LHCN-M2 (cell line): Measurements from ENCODE around the gene CCDC60. TPM values are rescaled to one million over a fixed set of nuclear protein-coding genes. Genes with fewer than 3 reads are reported as not detected.
"Not testable (repeated sequence)": the region's sequence is repeated elsewhere in the genome, so short reads cannot be mapped to it uniquely, and the experiment has no call there.

Source experiments
- DNase-seq: peaks from one replicate; pipeline ENCODE4 v3.0.0-alpha.2; 2012; ENCODE audit warnings: low read depth
- total RNA-seq: library from RNA; depleted of rRNA; stranded (reverse); fragments of >200 nt; gene quantifications from 2 replicates; pipeline ENCODE4 v1.2.3, GENCODE V29; 2014

CCDC60 gene
- total RNA-seq, 1 experiment from 2014 or later = not detected

DNA sequence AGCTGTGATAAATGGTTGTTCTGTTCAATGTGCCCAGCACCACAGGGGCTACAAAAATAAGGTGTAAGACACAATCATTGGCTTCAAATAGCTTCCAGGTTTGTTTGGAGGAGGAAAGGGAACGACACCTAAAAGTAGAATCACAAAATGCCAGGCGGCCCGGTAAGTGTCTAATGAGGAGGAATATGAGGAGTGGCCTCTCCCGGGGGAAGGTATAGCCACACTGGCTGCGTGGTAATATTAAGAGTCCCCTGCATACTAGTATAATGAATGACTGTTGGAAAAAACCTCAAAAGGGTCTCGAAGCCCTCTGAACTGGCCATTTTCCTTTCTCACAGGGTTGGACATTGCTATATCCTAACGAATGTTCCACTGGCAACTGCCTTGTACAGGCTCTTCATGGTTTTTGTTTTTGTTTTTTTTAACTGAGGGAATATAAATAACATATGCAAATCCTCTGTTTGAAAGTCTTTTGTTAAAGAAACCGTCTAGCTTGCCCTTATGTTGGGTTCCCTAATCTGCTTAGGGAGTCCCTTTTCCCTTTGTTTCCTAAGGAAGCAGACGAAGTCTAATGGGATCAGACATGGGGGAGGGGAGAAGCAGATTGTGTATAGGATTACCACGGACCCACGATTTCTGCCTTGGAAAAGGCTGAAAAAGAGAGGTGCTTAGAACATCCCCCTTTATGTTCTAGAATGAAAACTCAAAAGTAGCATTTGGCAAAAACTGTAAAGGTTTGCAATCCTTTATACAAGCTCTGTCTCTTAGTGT is 4.2 kb downstream of the CCDC60 start:
- no peak for DNase-seq

DNA sequence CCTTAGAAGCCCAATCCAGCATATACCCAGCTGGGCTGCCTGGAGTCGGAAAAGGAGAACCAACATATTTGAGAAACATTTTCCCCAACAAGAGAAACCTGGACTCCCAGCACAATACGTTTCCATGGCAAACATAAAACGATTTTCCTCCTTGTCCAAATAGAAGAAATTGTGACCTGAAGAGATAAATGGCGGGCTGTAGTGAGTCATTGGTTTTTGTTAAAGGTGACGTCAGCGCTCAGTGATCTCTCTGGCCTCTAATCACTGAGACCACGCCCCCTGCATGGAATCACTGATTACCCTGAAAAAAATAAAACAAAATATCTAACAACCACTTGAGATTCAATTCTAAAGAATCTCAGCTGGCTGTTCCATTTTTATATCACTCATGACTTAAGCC is 6.0 kb downstream of the CCDC60 start:
- DNase-seq = no peak

DNA sequence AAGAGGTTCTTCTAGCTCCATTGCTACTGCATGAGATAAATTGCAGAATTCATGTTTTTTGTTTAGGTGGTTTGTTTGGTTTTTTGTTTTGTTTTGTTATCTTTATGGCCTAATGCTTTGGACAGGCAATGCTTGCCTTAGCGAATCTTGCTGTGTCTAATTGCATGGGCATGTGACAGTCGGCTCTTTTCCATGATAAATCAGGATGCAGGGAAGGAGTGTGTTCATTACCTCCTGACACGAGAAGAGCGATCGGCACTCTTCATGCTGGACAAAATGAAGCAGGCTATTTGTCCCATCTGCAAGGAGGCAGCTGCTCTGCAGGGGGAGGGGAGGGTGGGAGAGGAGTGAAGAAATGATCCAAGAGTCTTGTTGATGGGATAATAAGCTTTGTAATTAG is 6.5 kb downstream of the CCDC60 start:
- DNase-seq = no peak

DNA sequence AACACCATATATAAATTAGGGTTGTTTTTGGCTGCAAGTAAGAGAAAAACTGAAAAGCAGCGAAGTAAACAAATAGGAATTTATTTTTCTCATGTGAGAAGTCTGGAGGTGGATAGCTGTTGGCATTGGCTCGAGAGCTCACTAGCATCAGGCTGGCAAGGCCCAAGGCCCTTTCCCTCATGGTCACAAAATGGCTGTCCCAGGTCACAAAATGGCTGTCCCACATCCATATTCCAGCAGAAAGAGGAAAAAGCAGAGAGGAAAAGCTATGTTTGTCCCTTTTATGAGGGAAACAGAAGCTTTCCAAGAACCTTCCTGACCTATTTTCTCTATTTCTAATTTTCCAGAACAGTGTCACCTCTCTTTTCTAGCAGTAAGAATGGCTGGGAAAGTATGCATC is 7.5 kb downstream of the CCDC60 start:
- DNase-seq = no peak

DNA sequence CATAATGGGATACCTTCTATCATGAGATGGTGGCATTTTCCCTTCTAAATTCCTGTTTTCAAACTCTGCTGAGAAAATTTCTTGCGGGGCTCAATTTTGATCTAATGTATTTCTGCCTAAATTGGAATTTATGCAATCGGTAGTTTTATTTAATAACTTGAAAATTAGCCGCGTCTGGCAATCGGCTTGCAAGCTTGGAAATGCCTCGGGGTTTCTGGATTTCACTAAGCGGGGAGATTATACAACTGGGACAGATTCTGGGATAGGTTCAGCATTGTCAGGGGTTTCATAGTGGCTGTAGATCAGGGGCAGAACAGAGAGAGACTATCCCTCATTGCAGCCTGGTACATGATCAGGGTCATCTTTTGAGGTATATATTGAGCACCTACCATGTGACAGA is 8.6 kb downstream of the CCDC60 start:
- no peak for DNase-seq

DNA sequence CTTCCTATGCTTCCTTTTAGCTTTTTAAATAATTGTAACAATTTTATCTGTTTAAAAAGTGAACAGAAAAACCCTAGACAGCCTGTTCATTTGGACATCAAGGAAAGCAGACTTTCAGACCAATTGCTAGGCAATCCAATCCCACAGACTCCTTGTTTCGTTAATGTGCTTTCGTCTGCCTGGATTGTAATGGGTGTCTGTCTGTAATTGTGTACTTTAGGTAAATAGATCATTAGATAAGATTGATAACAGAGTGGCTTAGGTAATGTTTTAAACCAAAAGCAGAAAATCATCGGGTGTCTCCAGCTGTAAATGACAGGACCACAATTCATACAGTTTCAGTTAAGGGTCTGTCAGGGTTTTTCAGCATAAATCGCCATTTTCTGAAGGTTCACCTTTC is 19.6 kb downstream of the CCDC60 start:
- DNase-seq = no peak

DNA sequence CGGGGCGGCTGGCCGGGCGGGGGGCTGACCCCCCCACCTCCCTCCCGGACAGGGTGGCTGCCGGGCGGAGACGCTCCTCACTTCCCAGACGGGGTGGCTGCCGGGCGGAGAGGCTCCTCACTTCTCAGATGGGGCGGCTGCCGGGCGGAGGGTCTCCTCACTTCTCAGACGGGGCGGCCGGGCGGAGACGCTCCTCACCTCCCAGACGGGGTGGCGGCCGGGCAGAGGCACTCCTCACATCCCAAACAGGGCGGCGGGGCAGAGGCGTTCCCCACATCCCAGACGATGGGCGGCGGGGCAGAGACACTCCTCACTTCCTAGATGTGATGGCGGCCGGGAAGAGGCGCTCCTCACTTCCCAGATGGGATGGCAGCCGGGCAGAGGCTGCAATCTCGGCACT is 25.8 kb downstream of the CCDC60 start:
- DNase-seq = not testable (repeated sequence)

DNA sequence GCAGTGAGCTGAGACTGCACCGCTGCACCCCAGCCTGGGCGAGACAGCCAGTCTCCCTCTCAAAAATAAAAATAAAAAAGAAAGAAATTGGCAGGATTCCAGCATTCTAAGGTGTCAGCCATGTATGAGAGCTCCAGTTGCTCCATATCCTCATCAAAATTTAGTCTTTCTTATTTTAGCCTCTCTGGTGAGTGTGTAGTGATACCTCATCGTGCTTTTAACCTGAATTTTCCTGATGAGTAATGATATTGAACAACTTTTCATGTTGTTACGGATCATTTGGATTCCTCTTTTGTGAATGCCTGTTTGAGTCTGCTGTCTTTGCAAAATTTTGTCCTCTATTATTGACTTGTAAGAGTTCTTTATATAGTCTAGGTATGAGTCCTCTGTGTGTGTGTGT is 28.5 kb downstream of the CCDC60 start:
- DNase-seq = no peak

DNA sequence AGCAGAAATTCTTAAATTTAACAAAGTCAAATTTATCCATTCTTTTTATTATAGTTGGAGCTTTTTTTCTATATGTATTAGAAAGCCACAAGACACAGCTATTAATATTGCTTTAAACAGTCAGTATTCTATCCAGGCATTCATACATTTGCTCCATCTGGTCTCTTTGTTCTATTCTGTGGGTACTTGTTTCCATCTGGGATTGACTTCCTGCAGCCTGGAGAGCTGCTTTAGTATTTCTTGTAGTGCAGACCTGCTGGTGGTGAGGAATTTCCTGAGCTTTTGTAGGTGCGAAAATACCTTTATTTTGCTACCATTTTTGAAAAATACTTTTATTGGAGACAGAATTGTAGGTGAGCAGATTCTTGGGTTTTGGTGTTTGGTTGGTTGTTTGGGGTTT is 29.0 kb downstream of the CCDC60 start:
- no peak for DNase-seq

DNA sequence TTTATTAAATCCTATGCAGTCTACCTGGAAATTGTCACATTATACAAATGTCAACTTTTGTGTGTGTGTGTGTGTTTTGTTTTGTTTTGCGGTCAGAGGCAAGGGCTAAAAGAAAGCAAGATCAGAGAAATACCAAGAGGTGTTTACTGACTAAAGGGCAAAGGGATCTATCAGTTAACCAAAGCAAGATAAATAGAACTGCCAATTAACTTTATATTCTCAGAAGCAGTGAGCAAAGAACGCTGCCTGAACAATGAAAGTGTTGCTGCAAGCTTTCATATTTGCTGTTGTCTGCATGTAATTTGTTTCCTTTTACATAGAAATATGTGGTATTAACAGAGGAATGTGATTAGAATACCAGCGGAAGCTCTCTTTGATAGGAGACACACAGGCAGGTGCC is 30.9 kb downstream of the CCDC60 start:
- no peak for DNase-seq

DNA sequence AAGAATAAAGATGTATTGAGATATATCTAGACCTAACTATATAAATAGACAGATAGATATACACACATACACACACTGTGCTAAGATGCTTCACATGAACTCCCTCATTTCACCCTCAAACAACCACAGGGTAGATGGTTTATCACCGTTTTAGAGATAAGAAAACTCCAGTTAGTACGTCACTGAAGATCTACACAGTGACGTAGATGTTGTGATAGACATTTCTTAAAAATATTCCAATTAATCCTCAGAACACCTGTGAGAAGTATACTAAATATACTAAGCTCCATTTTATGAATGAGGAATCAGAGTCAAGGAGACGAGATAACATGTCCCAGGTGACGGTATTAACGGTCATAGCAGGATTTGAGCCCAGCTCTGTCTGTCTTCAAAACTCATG is 31.5 kb downstream of the CCDC60 start:
- DNase-seq = no peak

DNA sequence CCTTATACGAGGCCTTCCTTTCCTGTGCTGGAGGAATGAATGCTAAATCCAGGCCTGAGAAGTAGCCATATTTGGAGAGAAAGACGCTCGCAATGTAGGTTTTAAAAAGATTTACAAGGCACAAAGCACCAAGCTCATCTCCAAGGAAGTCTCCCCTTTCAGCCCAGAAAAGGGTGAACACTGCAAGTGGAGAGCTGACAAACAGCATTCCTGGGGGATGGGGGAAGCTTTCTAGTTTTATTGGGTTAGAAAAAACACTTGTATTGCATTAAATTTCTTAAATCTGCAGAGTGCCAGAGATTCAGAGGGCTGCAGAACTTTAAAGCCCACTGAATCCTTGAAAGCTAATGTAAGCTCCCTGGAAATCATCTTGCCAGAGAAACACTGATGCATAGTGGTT is 34.6 kb downstream of the CCDC60 start:
- no peak for DNase-seq

DNA sequence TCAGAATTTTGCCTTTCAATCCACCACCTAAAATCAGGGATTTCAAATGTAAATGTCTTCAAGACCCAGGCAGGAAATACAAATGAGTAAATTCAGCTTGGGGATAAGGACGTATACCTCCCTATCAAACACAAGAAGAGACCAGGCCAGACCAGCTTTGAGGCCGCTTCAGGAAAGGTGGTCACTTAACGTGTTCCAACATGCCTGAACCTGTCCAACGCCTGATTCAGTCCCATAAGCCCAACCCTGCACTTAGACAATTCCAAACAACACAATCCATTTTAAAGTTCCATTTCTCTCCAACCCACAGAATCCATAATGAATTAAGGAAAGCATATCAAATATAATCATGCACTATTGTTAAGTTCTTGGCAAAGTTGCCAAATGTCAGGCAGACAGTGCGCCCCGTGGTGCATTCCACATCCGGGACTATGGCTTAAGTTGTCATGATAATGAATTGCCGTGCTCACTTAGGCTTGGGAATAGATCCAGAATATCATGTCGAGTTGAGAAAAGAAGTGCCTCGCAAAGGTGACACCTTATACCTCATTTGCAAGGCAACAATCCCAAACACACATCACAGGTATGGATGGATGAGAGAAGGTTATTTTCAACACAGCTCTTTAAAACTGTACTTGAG is 35.5 kb downstream of the CCDC60 start:
- no peak for DNase-seq

DNA sequence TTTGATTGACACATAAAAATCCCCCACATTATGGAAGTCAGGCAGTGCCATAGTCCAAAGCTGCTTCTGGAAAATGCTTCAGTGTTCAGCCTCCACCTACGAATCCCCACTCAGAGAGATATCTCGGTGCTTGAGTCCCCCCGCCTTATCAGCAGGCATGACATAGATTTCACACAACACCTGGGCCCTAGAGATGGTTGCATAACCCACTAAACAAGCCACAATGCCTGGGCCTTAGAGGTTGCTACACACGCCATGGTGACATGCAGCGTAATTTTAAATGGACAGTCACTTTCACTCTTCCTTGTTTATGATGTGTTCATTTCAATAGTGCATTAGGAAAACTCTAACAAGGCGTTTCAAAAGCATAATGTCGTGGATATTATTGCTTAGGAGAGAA is 38.0 kb downstream of the CCDC60 start:
- DNase-seq = no peak

DNA sequence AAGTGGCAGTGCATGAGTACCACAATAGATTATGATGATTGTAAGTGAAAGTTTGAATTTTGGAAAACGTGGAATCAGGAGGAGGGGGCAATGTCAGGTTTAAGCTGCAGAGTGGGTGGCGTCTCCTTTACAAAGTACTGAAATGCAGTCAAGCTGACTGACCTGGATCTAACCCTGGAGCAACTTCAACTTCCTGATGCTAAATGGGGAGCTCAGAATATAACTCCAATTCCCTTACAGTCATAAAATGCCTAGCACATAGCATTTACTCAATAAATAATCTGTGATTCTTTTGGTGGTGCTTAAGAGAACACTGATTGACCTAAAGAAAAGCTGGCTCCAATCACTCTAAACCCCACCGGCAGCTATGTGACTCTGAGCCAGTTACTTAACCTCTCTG is 38.5 kb downstream of the CCDC60 start:
- DNase-seq = no peak

DNA sequence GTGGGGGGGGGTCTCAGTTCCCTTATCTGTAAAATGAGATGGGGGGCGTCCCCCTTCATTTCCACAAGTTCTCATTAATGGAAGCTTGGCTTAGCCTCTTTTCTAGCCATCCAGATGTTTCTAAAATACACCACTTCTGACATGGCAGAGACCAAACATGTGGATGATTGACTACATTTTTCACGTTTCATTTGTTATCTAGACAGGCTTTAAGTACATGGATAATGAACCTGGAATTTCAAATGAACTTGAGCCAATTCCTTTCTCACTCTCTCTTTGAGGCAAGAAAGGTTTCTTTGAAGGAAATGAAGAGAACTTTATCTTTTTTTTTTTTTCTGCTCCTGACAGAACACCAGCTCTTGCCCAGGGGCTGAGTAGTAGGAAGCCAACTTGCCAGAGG is 39.1 kb downstream of the CCDC60 start:
- no peak for DNase-seq

DNA sequence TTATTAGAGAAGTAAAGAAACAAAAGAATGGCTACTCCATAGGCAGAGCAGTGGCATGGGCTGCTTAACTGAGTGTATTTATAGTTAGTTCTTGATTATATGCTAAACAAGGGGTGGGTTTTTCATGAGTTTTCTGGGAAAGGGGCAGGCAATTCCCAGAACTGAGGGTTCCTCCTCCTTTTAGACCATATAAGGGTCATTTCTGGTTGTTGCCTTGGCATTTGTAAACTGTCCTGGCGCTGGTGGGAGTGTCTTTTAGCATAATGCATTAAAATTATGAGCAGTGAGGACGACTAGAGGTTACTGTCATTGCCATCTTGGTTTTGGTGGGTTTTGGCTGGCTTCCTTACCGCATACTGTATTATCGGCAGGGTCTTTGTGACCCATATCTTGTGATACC is 40.1 kb downstream of the CCDC60 start:
- DNase-seq = no peak

DNA sequence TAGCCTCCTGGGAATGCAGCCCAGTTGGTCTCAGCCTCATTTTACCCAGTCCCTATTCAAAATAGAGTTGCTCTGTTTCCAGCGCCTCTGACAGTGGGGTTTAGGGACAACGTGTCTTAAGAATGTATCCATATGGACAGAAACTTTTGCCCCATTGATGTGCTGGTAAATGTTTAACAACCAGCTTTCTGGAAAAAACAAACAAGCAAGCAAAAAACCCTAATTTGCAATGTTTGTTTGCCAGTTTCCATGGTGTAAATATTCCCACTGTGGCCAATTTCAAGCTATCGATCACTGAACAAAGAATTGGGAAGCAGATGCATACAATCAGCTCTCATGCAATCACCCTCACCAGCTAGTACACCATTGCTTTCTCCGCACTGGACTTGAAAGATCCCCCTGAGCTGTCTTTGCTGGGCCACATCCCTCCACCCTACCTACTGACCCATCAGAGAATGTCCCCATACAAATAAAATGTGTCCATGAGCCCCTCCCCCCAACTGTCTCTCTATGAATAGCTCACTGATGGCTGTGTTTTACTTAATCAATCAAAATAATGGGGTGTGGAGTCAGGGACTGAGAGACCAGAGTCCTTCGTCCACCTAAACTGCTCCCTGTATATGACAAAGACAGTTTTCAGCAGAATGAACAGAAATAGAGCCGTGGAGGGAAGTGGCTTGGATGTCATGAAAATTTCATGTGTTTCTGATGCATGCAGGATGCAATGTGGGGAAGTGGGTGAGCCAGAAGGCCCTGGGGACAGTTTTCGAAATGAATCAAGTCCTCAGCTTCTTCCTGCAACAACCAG is 40.8 kb downstream of the CCDC60 start:
- no peak for DNase-seq

DNA sequence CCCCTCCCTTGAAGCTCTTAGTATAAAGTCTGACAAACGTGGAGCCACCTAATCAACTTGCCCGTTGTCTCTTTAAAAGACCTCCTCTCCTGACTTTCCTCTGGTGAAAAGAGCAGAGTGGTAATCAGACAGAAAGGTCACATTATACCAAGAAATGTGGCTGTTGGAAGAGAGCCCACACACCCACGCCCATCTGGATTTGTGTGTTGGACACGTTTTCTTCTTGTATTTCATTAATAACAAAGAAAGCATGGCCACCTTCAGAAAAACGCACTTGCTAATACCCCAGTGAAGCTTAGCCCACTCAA is 41.3 kb downstream of the CCDC60 start:
- DNase-seq = no peak

DNA sequence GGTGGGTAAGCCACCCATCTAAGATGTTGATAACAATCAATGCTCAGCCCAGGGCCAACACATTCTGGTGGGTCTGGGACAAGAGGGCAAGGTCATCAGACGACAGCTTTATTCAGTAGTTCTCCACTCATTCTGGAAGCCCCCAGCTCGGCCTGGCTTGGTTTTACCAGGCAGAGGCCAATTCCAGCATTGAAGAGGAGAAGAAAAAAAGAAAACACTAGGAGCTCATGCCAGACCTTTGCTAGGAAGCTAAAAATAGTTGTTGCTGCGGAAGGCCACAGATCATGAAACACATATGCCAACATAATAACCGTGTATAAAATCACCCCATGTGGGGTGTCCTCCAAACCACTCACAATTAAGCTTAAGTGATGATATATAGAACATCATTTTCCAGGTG is 44.4 kb downstream of the CCDC60 start:
- no peak for DNase-seq

DNA sequence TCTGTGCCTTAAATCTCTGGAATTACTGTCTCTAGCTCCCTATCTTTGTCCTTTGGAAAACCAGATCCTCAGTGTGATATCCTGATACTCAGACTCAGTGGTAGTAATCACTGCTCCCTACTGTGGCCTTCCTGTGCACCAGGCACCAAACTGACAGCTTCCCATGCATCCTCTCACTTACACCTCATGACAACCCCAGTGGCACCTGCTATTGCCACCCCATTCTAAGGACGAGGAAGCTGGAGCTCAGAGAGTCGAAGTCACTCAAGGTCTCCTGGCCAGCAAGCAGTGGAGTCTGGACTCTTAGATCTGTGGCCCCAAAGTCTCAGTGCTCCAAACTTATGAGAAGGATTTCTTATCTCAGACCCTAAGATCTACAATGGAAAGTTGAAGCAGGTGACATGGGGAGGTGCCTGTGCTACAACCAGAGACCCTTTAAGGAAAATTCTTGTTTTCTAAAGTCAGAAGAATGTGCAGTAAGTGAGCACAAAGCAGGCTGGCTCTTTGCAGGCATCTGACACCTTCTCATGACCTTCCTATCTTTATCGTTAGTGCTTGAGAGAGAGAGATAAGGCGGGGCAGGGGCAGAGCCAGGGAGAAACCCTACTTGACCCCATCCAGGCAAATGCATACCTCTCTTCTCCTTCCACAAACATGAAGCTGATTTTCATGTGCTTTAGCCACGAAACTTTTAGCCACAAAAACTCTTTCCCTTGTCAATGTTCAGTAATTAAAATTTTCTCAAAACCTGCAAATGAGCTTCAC is 47.1 kb downstream of the CCDC60 start:
- no peak for DNase-seq

DNA sequence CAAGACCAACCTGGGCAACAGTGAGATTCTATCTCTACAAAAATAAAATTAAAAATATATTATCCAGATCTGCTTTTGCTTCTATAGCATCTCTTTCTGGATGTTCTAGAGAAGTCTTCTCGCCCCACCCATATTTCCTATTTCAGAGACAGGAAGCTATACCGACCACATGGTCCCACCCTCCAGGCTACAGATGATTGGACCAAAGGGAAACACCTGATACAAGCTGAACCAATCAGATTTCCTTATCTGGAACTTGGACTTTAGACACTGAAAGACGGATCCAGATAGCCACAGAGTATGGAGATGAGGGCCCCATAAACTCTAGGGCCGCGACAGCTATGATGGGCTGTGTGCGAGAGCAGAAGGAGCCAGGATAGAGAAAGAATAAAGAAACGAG is 48.7 kb downstream of the CCDC60 start:
- DNase-seq = no peak
